Parathyroid adenoma (tissue), 2 donors: ENCODE measurements around the gene RAP2A.

Source experiments
- H2AFZ ChIP-seq: fragments of 300-600 bp; sonication (generic); one replicate; pipeline ENCODE4 v1.7.0; 2017; ENCODE audit warnings: antibody characterized with exemption, mild to moderate bottlenecking
- H3K27ac ChIP-seq: fragments of 300-600 bp; sonication (generic); one replicate; pipeline ENCODE4 v1.7.0; 2017
- H3K27me3 ChIP-seq: fragments of 300-600 bp; sonication (generic); one replicate; pipeline ENCODE4 v1.7.0; 2017; ENCODE audit warnings: low read length; ENCODE audit not compliant: control insufficient read depth, insufficient read depth
- H3K36me3 ChIP-seq: fragments of 300-600 bp; sonication (generic); one replicate; pipeline ENCODE4 v1.7.0; 2017; ENCODE audit warnings: low read length; ENCODE audit not compliant: control insufficient read depth, insufficient read depth
- H3K4me1 ChIP-seq: fragments of 300-600 bp; sonication (generic); one replicate; pipeline ENCODE4 v1.7.0; 2017; ENCODE audit warnings: control low read depth
- H3K4me2 ChIP-seq: fragments of 300-600 bp; sonication (generic); one replicate; pipeline ENCODE4 v1.7.0; 2017; ENCODE audit warnings: low read length
- H3K4me3 ChIP-seq: fragments of 300-600 bp; sonication (generic); one replicate; pipeline ENCODE4 v1.7.0; 2017; ENCODE audit warnings: low read depth, low read length
- H3K79me2 ChIP-seq: fragments of 300-600 bp; sonication (generic); one replicate; pipeline ENCODE4 v1.7.0; 2017; ENCODE audit warnings: control low read depth
- H3K9ac ChIP-seq: fragments of 300-600 bp; sonication (generic); one replicate; pipeline ENCODE4 v1.7.0; 2017; ENCODE audit warnings: mild to moderate bottlenecking
- H3K9me3 ChIP-seq: fragments of 300-600 bp; sonication (generic); one replicate; pipeline ENCODE4 v1.7.0; 2017; ENCODE audit warnings: low read length; ENCODE audit not compliant: control insufficient read depth
- TF ChIP-seq, protein P1 (sequence below): fragments of 300-600 bp; sonication (generic); IDR thresholded peaks from one replicate; pipeline ENCODE4 v1.7.0; 2017; ENCODE audit warnings: antibody characterized with exemption, mild to moderate bottlenecking
- donor health status: primary hyperparathyroidism.

The RAP2A gene

GRCh38 chr13:97505017-97505416, 71.0 kb downstream of the RAP2A start:
- Histone ChIP-seq H3K79me2 (no peaks in the 10 kb centered on the region), H3K4me3 (no peak overlapping the region), H3K4me2 (no peak overlapping the region), H2AFZ (no peak overlapping the region), H3K9me3 (no peaks in the 10 kb centered on the region), H3K9ac (no peak overlapping the region), H3K27ac (no peak overlapping the region), H3K27me3 (no peaks in the 10 kb centered on the region), H3K36me3 (no peaks in the 10 kb centered on the region), H3K4me1 (no peaks in the 10 kb centered on the region)
- TF ChIP-seq, protein P1, sequence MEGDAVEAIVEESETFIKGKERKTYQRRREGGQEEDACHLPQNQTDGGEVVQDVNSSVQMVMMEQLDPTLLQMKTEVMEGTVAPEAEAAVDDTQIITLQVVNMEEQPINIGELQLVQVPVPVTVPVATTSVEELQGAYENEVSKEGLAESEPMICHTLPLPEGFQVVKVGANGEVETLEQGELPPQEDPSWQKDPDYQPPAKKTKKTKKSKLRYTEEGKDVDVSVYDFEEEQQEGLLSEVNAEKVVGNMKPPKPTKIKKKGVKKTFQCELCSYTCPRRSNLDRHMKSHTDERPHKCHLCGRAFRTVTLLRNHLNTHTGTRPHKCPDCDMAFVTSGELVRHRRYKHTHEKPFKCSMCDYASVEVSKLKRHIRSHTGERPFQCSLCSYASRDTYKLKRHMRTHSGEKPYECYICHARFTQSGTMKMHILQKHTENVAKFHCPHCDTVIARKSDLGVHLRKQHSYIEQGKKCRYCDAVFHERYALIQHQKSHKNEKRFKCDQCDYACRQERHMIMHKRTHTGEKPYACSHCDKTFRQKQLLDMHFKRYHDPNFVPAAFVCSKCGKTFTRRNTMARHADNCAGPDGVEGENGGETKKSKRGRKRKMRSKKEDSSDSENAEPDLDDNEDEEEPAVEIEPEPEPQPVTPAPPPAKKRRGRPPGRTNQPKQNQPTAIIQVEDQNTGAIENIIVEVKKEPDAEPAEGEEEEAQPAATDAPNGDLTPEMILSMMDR = no peak

DNA sequence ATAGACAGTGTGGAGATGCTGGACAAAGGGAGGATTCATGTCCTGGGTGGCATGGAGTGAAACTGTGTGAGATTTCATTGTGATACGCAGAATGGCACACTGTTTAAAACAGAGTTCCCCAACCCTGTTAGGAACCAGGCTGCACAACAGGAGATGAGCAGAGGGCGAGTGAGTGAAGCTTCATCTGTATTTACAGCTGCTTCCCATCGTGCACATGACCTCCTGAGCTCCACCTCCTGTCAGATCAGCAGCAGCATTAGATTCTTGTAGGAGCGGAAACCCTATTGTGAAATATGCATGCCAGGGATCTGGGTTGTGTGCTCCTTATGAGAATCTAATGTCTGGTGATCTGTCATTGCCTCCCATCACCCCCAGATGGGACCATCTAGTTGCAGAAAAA, 72.5 kb downstream of the RAP2A start:
- Histone ChIP-seq H3K79me2 (no peaks in the 10 kb centered on the region), H2AFZ (no peak overlapping the region), H3K9ac (no peak overlapping the region), H3K27ac (no peak overlapping the region), H3K27me3 (no peaks in the 10 kb centered on the region), H3K36me3 (no peaks in the 10 kb centered on the region), H3K9me3 (no peaks in the 10 kb centered on the region), H3K4me2 (no peak overlapping the region), H3K4me3 (no peak overlapping the region), H3K4me1 (no peaks in the 10 kb centered on the region)
- TF ChIP-seq, protein P1 = no peak

GRCh38 chr13:97512732-97513131, 78.8 kb downstream of the RAP2A start:
- no peak overlapping the region for H3K9ac ChIP-seq
- no peaks in the 10 kb centered on the region for H3K36me3 ChIP-seq
- H3K27me3 ChIP-seq = no peaks in the 10 kb centered on the region
- H3K4me2 ChIP-seq = no peak overlapping the region
- TF ChIP-seq, protein P1 = no peak
- no peaks in the 10 kb centered on the region for H3K4me1 ChIP-seq
- H3K27ac ChIP-seq = no peak overlapping the region
- no peak overlapping the region for H3K4me3 ChIP-seq
- no peak overlapping the region for H2AFZ ChIP-seq
- no peaks in the 10 kb centered on the region for H3K79me2 ChIP-seq
- no peaks in the 10 kb centered on the region for H3K9me3 ChIP-seq

- Histone ChIP-seq H3K79me2 (no peaks in the 10 kb centered on the region), H2AFZ (no peak overlapping the region), H3K4me2 (no peak overlapping the region), H3K4me1 (no peaks in the 10 kb centered on the region), H3K9me3 (no peaks in the 10 kb centered on the region), H3K4me3 (no peak overlapping the region), H3K9ac (no peak overlapping the region), H3K27me3 (no peaks in the 10 kb centered on the region), H3K27ac (no peak overlapping the region), H3K36me3 (no peaks in the 10 kb centered on the region)
- TF ChIP-seq, protein P1 = no peak
These were observed 81.7 kb downstream of the RAP2A start for GRCh38 chr13:97515643-97516042.

DNA sequence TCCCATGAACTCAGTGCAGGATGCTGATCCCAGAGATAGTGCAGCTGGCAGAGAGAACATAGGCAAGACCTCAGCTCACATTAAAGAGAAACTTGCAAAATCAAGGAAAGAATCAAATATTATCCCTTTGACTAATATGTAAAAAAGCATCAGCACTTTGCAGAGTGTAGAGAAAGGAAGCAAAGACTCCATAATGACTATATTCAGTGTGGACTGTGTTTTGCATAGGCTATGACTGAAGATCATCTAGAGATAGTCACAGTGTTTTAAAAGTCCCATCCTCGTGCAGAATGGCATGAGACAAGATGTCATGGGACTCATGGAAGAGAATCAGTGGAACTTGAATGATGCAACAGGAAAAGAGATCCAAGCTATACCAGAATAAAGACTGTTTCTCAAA, 84.0 kb downstream of the RAP2A start:
- TF ChIP-seq, protein P1 = no peak
- Histone ChIP-seq H3K27ac (no peak overlapping the region), H3K9ac (no peak overlapping the region), H3K4me2 (no peak overlapping the region), H3K4me1 (no peaks in the 10 kb centered on the region), H3K4me3 (no peak overlapping the region), H3K27me3 (no peaks in the 10 kb centered on the region), H3K79me2 (no peaks in the 10 kb centered on the region), H2AFZ (no peak overlapping the region), H3K36me3 (no peaks in the 10 kb centered on the region), H3K9me3 (no peaks in the 10 kb centered on the region)
